Mesenchymal stem cell (in vitro differentiated cells and primary cell): Measurements from ENCODE around the gene FAM168A.
A peak's percentile ranks its signal among the peaks of the same experiment; 100 is the strongest.

Experiments used
- DNase-seq: peaks from one replicate; pipeline ENCODE4 v3.0.0-alpha.2; 2013
- H2AFZ ChIP-seq: one replicate; pipeline ENCODE4 v1.6.1; 2013; ENCODE audit warnings: low read depth, mild to moderate bottlenecking, control low read depth, inconsistent platforms, low read length, moderate library complexity
- H2AK5ac ChIP-seq: 2 replicates; pipeline ENCODE4 v1.6.1; 2013; ENCODE audit warnings: low read length, moderate library complexity, mild to moderate bottlenecking, inconsistent platforms; ENCODE audit not compliant: severe bottlenecking
- H2BK120ac ChIP-seq: one replicate; pipeline ENCODE4 v1.6.1; 2013; ENCODE audit warnings: low read depth, mild to moderate bottlenecking, inconsistent platforms, low read length, moderate library complexity
- H2BK12ac ChIP-seq, 2 experiments: one replicate each; pipeline ENCODE4 v1.6.1; 2013; ENCODE audit warnings: inconsistent platforms in 2 of 2, low read length in 2 of 2, mild to moderate bottlenecking in 2 of 2, moderate library complexity in 2 of 2, control low read depth in 1 of 2
- H2BK15ac ChIP-seq: one replicate; pipeline ENCODE4 v1.6.1; 2013; ENCODE audit warnings: mild to moderate bottlenecking, low read depth, inconsistent platforms; ENCODE audit not compliant: poor library complexity, severe bottlenecking
- H2BK5ac ChIP-seq: 2 replicates; pipeline ENCODE4 v1.6.1; 2013; ENCODE audit warnings: low read depth, mild to moderate bottlenecking, low read length, control low read depth, inconsistent platforms; ENCODE audit not compliant: poor library complexity, severe bottlenecking
- H3K14ac ChIP-seq, 2 experiments: one replicate each; pipeline ENCODE4 v1.6.1; 2013; ENCODE audit warnings: inconsistent platforms in 2 of 2, low read length in 2 of 2, control low read depth in 1 of 2, mild to moderate bottlenecking in 1 of 2, moderate library complexity in 1 of 2
- H3K18ac ChIP-seq, 2 experiments: one replicate each; pipeline ENCODE4 v1.6.1; 2013; ENCODE audit warnings: inconsistent platforms in 2 of 2, low read length in 2 of 2, control low read depth in 1 of 2, low read depth in 1 of 2, mild to moderate bottlenecking in 1 of 2
- H3K23ac ChIP-seq, 2 experiments: one replicate each; pipeline ENCODE4 v1.6.1; 2013; ENCODE audit warnings: inconsistent platforms in 2 of 2, low read length in 2 of 2, mild to moderate bottlenecking in 2 of 2, moderate library complexity in 2 of 2, control low read depth in 1 of 2
- H3K27ac ChIP-seq: 2 replicates; pipeline ENCODE4 v1.5.1; 2013; ENCODE audit warnings: mild to moderate bottlenecking, moderate library complexity, low read length, control low read depth, inconsistent platforms; ENCODE audit not compliant: poor library complexity, severe bottlenecking
- H3K27me3 ChIP-seq, 2 experiments: 2 replicates each; pipeline versions ENCODE4 v1.6.1 to v1.7.0; 2013; ENCODE audit warnings: low read length in 2 of 2, mild to moderate bottlenecking in 2 of 2, moderate library complexity in 2 of 2, control low read depth in 1 of 2, inconsistent platforms in 1 of 2; ENCODE audit not compliant: control insufficient read depth in 1 of 2, insufficient read depth in 1 of 2
- H3K36me3 ChIP-seq, 2 experiments: 2 replicates each; pipeline versions ENCODE4 v1.6.1 to v1.7.0; 2013; ENCODE audit warnings: low read length in 2 of 2, control low read depth in 1 of 2, inconsistent platforms in 1 of 2, low read depth in 1 of 2, mild to moderate bottlenecking in 1 of 2; ENCODE audit not compliant: insufficient read depth in 2 of 2, control insufficient read depth in 1 of 2
- H3K4ac ChIP-seq, 2 experiments: one replicate each; pipeline ENCODE4 v1.6.1; 2013; ENCODE audit warnings: inconsistent platforms in 2 of 2, low read length in 2 of 2, mild to moderate bottlenecking in 2 of 2, moderate library complexity in 2 of 2, control low read depth in 1 of 2, low read depth in 1 of 2
- H3K4me1 ChIP-seq: 2 replicates; pipeline ENCODE4 v1.6.1; 2013; ENCODE audit warnings: low read depth, low read length, control low read depth; ENCODE audit not compliant: control insufficient read depth, insufficient read depth
- H3K4me2 ChIP-seq: 2 replicates; pipeline ENCODE4 v1.6.1; 2013; ENCODE audit warnings: low read length, mild to moderate bottlenecking, inconsistent platforms; ENCODE audit not compliant: poor library complexity, severe bottlenecking
- H3K4me3 ChIP-seq, 2 experiments: 2 replicates each; pipeline versions ENCODE4 v1.5.1 to v1.7.0; 2013; ENCODE audit warnings: low read length in 2 of 2, mild to moderate bottlenecking in 2 of 2, control low read depth in 1 of 2, low read depth in 1 of 2; ENCODE audit not compliant: insufficient read depth in 1 of 2
- H3K79me1 ChIP-seq: replicated peaks from 2 replicates; pipeline ENCODE4 v1.6.1; 2013; ENCODE audit warnings: mild to moderate bottlenecking, control low read depth, low read length, inconsistent platforms; ENCODE audit not compliant: poor library complexity, severe bottlenecking
- H3K9ac ChIP-seq: 2 replicates; pipeline ENCODE4 v1.7.0; 2013; ENCODE audit warnings: mild to moderate bottlenecking, low read length, moderate library complexity
- H3K9me3 ChIP-seq: 2 replicates; pipeline ENCODE4 v1.7.0; 2013; ENCODE audit warnings: mild to moderate bottlenecking, low read length; ENCODE audit not compliant: control insufficient read depth
- H4K8ac ChIP-seq: one replicate; pipeline ENCODE4 v1.6.1; 2013; ENCODE audit warnings: inconsistent platforms, mild to moderate bottlenecking, low read length, moderate library complexity
- H4K91ac ChIP-seq: one replicate; pipeline ENCODE4 v1.6.1; 2013; ENCODE audit warnings: mild to moderate bottlenecking, low read length, inconsistent platforms
- WGBS: methylation state at CpG from one replicate; pipeline ENCODE4 v1.1.7; 2013; ENCODE audit warnings: mixed read lengths; 5-methylcytosine and 5-hydroxymethylcytosine counted together

FAM168A gene

DNA sequence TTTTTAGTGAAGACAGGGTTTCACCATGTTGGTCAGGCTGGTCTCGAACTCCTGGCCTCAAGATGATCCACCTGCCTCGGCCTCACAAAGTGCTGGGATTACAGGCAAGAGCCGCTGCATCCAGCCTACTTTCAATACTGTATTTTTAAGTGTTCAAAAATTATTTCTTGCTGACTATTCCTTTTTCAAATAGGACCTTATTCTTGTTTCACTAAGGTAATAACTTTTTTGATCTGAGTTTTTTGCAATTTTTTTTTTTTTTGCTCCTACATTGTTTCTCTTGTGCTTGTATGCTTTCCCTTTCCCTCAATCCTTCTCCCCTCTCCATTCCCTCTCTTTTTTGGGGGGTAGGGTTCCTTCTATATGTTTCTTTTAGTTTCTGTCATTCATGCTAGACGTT lies 73.1 kb downstream of the FAM168A start:
- Histone ChIP-seq H3K14ac (no peak overlapping the region), H4K91ac (no peak overlapping the region), H3K27ac (no peak overlapping the region), H3K4me2 (no peak overlapping the region), H3K36me3 (no peaks in the 10 kb centered on the region), H3K4me1 (peaks cover 2% of the 10 kb centered on the region), H3K23ac (no peak overlapping the region), H3K4me3 (no peak overlapping the region), H2AFZ (no peak overlapping the region), H2BK120ac (no peak overlapping the region), H3K27me3 (no peaks in the 10 kb centered on the region), H2AK5ac (no peak overlapping the region), H2BK5ac (no peak overlapping the region), H2BK15ac (no peak overlapping the region), H3K9me3 (no peaks in the 10 kb centered on the region), H3K79me1 (peaks cover 23% of the 10 kb centered on the region), H4K8ac (no peak overlapping the region), H2BK12ac (no peak overlapping the region), H3K4ac (no peak overlapping the region), H3K9ac (no peak overlapping the region), H3K18ac (no peak overlapping the region)
- DNase-seq: no peak
- WGBS: 88% methylated on average over 2 of the region's 4 CpGs

DNA sequence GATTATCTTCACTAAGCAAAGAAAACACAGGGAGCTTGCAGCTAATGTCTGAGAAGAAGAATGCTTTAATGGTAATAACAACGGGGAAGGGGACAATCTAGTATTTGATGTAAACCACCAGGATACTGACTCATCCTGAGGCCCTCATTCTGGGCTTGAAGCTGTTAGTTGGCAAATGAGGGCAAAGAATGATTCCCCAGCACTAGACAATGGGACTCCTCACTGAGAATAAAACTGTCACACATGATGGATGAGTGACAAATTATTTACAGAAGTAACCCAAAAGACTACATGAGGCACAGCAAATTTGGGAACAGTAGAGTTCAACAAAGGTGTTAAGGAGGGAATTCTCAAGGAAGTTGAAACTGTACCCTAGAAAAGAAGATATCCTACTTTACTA lies 76.3 kb downstream of the FAM168A start:
- DNase-seq: peak; percentile 63
- Histone ChIP-seq H3K9ac (no peak overlapping the region), H3K79me1 (peaks cover 28% of the 10 kb centered on the region), H4K91ac (no peak overlapping the region), H4K8ac (no peak overlapping the region), H2AK5ac (no peak overlapping the region), H2BK5ac (no peak overlapping the region), H3K4me1 (peaks cover 2% of the 10 kb centered on the region), H3K9me3 (no peaks in the 10 kb centered on the region), H3K18ac (no peak overlapping the region), H3K14ac (no peak overlapping the region), H2AFZ (no peak overlapping the region), H3K4me2 (peak overlapping the region; percentile 19), H2BK15ac (no peak overlapping the region), H3K36me3 (no peaks in the 10 kb centered on the region), H3K27ac (peak overlapping the region; percentile 19), H2BK12ac (no peak overlapping the region), H3K4ac (no peak overlapping the region), H3K4me3 (no peak overlapping the region), H3K27me3 (no peaks in the 10 kb centered on the region), H3K23ac (no peak overlapping the region), H2BK120ac (no peak overlapping the region)
- 0% methylated on average over 1 of the region's 1 CpG for WGBS

DNA sequence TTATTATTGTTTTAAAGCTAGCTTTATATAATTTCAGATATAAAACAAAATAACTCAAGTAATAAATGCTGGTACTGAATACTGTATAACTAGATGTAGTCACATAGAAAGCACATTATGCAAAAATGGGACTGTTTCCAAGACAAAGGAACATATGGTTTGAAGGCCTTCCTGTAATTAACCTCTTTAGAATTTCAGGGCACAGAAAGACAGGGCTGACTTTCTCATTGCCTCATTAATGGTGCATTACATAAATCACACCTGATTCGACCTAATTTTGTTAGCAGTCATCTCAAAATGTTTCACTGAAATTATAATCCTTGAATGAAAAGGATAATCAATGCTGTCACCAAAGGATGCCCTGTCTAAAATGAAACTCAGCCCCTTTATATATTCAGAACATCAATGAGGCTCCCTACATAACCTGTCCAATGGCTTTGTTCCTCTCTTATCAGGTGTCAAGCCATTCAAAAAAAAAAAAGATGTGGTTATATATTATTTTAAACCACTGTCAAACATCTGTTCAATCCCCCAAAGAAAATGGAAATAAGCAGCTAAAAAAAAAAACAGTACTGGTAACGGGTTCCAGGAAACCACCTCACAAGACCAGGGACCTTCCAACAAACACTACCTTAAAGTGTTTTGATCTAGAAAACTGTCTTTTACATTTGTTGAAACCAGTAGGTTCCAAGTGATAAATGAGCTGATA lies 77.4 kb downstream of the FAM168A start:
- no peak for DNase-seq
- 92% methylated on average over 2 of the region's 2 CpGs for WGBS

DNA sequence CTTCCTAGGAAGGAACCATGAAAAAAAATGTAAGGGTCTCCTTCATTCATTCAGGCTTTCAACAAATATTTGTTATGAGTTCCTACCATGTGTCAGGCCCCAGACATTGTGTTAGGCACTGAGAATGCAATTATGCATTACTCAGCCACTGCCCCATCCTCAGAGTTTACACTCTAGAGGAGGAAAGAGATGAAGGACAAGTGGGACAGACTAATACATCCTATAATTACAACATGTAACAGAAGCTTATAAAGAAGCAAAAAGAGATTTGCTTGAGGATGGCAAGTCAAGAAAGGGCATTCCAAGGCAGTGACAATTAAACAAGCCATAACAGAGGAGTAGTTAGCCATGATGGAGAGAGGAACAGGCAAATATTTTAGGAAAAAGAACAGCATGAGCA lies 78.6 kb downstream of the FAM168A start:
- H2AFZ ChIP-seq: no peak overlapping the region
- no peaks in the 10 kb centered on the region for H3K27me3 ChIP-seq
- H3K27ac ChIP-seq: no peak overlapping the region
- no peak overlapping the region for H2AK5ac ChIP-seq
- H3K4me3 ChIP-seq: no peak overlapping the region
- H3K4me2 ChIP-seq: no peak overlapping the region
- peaks cover 30% of the 10 kb centered on the region for H3K79me1 ChIP-seq
- H2BK5ac ChIP-seq: no peak overlapping the region
- no peak overlapping the region for H3K4ac ChIP-seq
- H2BK12ac ChIP-seq: no peak overlapping the region
- H3K23ac ChIP-seq: no peak overlapping the region
- no peak overlapping the region for H4K8ac ChIP-seq
- DNase-seq: no peak
- no peak overlapping the region for H3K18ac ChIP-seq
- H2BK15ac ChIP-seq: no peak overlapping the region
- H3K9me3 ChIP-seq: no peaks in the 10 kb centered on the region
- H3K36me3 ChIP-seq: no peaks in the 10 kb centered on the region
- peaks cover 2% of the 10 kb centered on the region for H3K4me1 ChIP-seq
- H3K9ac ChIP-seq: no peak overlapping the region
- no peak overlapping the region for H4K91ac ChIP-seq
- no peak overlapping the region for H2BK120ac ChIP-seq
- H3K14ac ChIP-seq: no peak overlapping the region

More for the DNA sequence above, 77.4 kb downstream of the FAM168A start:
- H3K36me3 ChIP-seq: no peaks in the 10 kb centered on the region
- no peak overlapping the region for H3K14ac ChIP-seq
- H2BK15ac ChIP-seq: no peak overlapping the region
- no peak overlapping the region for H3K4me3 ChIP-seq
- H3K9me3 ChIP-seq: no peaks in the 10 kb centered on the region
- no peak overlapping the region for H2BK5ac ChIP-seq
- H3K9ac ChIP-seq: no peak overlapping the region
- H2BK120ac ChIP-seq: no peak overlapping the region
- peaks cover 28% of the 10 kb centered on the region for H3K79me1 ChIP-seq
- no peaks in the 10 kb centered on the region for H3K27me3 ChIP-seq
- H4K91ac ChIP-seq: no peak overlapping the region
- H3K4me1 ChIP-seq: peaks cover 2% of the 10 kb centered on the region
- no peak overlapping the region for H3K18ac ChIP-seq
- H4K8ac ChIP-seq: no peak overlapping the region
- H2BK12ac ChIP-seq: no peak overlapping the region
- H3K4me2 ChIP-seq: no peak overlapping the region
- H3K27ac ChIP-seq: no peak overlapping the region
- H3K23ac ChIP-seq: no peak overlapping the region
- H2AFZ ChIP-seq: no peak overlapping the region
- no peak overlapping the region for H2AK5ac ChIP-seq
- H3K4ac ChIP-seq: no peak overlapping the region
